MM.1S (cell line): ENCODE results near the gene BEND6.

Experiments
- CTCF ChIP-seq: fragments of 300-600 bp; sonication (generic); IDR thresholded peaks from 2 replicates; pipeline ENCODE4 v1.5.1; 2016; ENCODE audit warnings: antibody characterized with exemption, low read length, mixed read lengths
- EZH2 ChIP-seq: fragments of 300-600 bp; sonication (generic); optimal IDR thresholded peaks from 2 replicates; pipeline ENCODE3; 2017; ENCODE audit warnings: low read depth, mild to moderate bottlenecking, antibody characterized with exemption, low read length, mixed read lengths

DNA sequence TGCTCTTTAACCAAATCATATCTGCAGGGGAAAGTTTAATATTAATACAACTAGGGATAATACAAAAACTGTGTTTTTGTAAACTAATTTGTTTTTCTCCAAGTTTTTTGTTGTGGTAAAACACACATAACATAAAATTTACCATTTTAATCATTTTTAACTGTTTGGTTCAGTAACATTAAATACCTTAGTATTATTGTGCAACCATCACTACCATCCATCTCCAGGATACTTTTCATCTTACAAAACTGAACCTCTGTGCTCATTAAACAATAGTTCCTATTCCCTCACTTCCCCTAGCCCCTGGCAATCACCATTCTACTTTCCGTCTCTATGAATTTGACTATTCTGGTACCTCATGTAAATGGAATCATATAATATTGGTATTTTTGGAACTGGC is 15.9 kb downstream of the BEND6 start:
- TF ChIP-seq CTCF (no peak), EZH2 (no peak)
